ENCODE results near the gene ZNF438. TPM values are rescaled to one million over a fixed set of nuclear protein-coding genes. Genes with fewer than 3 reads are reported as not detected.

Gene ZNF438
- total and polyA plus RNA-seq, 2 of the 8 experiments (the other 6 are each of a cell fraction or from before 2014, with no cell fraction given) = 0.95 to 1.7 TPM

GRCh38 chr10:31033147-31033546 lies 1.5 kb upstream of the ZNF438 start:
- no peak overlapping the region for H3K56ac ChIP-seq (replicated peaks; ENCODE audit: insufficient read length, low read depth, low read length)
- no peak overlapping the region for H2BK15ac ChIP-seq (ENCODE audit: low read length)
- no peaks in the 10 kb centered on the region for H4K20me1 ChIP-seq (replicated peaks in 1 of 2; ENCODE audit: control insufficient read depth in 1 of 2, insufficient read depth in 2 of 2, low read length in 2 of 2)
- H2AFZ ChIP-seq (ENCODE audit: low read length) = no peak overlapping the region
- WGBS, 2 experiments (ENCODE audit: extremely low coverage in 1 of 2, insufficient coverage in 1 of 2, insufficient read length in 1 of 2, insufficient replicate concordance in 2 of 2, low coverage in 1 of 2, low lambda C conversion rate in 2 of 2, missing lambda C conversion rate in 1 of 2) = 89% methylated on average over 6 of the region's 6 CpGs; no CpG with 5 or more reads in 1 of the 2 experiments
- POLR2A ChIA-PET (ENCODE audit: partially characterized antibody) = no interaction called here
- H2BK5ac ChIP-seq (ENCODE audit: low read depth, low read length) = no peak overlapping the region
- no peak overlapping the region for H2BK20ac ChIP-seq (ENCODE audit: low read length)
- H3K4me1 ChIP-seq (replicated peaks in 1 of 4; ENCODE audit: control insufficient read depth in 3 of 4, insufficient read depth in 4 of 4, low read length in 3 of 4) = peaks cover 0 to 13% (median 2%) of the 10 kb centered on the region in 4 experiments; a peak in 3 of 7 replicates
- TF ChIP-seq SUZ12 (IDR thresholded peaks at IDR 0.05; ENCODE audit: low read length) = no peak
- no peaks in the 10 kb centered on the region for H3K79me1 ChIP-seq (ENCODE audit: low read depth, low read length)
- CTCF ChIA-PET (ENCODE audit: partially characterized antibody) = interaction anchor here (0.7 kb wide), 1 partner anchor 25 kb away, joined by 3 read pairs; no protein-coding TSS in a partner anchor
- peaks cover 0 to 6% (median 4%) of the 10 kb centered on the region in 4 experiments; a peak in 2 of 7 replicates for H3K27me3 ChIP-seq (replicated peaks in 1 of 4; ENCODE audit: control insufficient read depth in 3 of 4, extremely low read depth in 1 of 4, insufficient read depth in 3 of 4, low read length in 3 of 4)
- no peak overlapping the region for H3K14ac ChIP-seq (ENCODE audit: insufficient read length)
- no peak overlapping the region for H3K9ac ChIP-seq (replicated peaks in 1 of 4; ENCODE audit: extremely low read depth in 1 of 4, low read depth in 3 of 4, low read length in 3 of 4)
- no peak overlapping the region for H3K4me3 ChIP-seq (ENCODE audit: extremely low read depth in 1 of 4, insufficient read depth in 2 of 4, low read depth in 3 of 4, low read length in 4 of 4)
- no peak for FAIRE-seq
- H4K91ac ChIP-seq (replicated peaks; ENCODE audit: insufficient read length, low read length) = no peak overlapping the region
- no peak overlapping the region for H3K23ac ChIP-seq (ENCODE audit: insufficient read length)
- H3K36me3 ChIP-seq (ENCODE audit: control insufficient read depth in 2 of 4, insufficient read depth in 4 of 4, low read length in 3 of 4) = no peaks in the 10 kb centered on the region
- no peak overlapping the region for H4K5ac ChIP-seq (ENCODE audit: insufficient read length, low read depth, low read length)
- H3K9me3 ChIP-seq (ENCODE audit: insufficient read depth in 2 of 2, low read depth in 1 of 2, low read length in 1 of 2) = no peaks in the 10 kb centered on the region
- H3K4ac ChIP-seq (replicated peaks; ENCODE audit: insufficient read length, low read depth, low read length) = no peak overlapping the region
- H3K4me2 ChIP-seq (ENCODE audit: insufficient read depth in 1 of 2, low read depth in 2 of 2, low read length in 2 of 2) = no peak overlapping the region; a peak in 1 of 4 replicates
- no peak overlapping the region for H2AK5ac ChIP-seq (ENCODE audit: low read depth, low read length)
- no peak overlapping the region for H2BK120ac ChIP-seq (replicated peaks; ENCODE audit: low read depth, low read length)
- peaks cover 3% of the 10 kb centered on the region; the same call in 1 of the 2 replicates for H3K23me2 ChIP-seq (ENCODE audit: low read depth, low read length)
- no peak for DNase-seq (ENCODE audit: low read depth in 1 of 2, low spot score in 2 of 2)
- no peak overlapping the region for H2BK12ac ChIP-seq (ENCODE audit: low read depth, low read length)
- H3K18ac ChIP-seq (ENCODE audit: extremely low read depth, low read length) = no peak overlapping the region
- no peaks in the 10 kb centered on the region for H3K79me2 ChIP-seq (ENCODE audit: control insufficient read depth in 1 of 2, insufficient read depth in 2 of 2, low read length in 2 of 2)
- no peak overlapping the region for H3K27ac ChIP-seq (ENCODE audit: low read depth, low read length)
- H4K8ac ChIP-seq (ENCODE audit: extremely low read depth, insufficient read depth, low read length) = no peak overlapping the region
